GM23248 (cell line): Measurements from ENCODE around the gene CD74.

Source experiments
- EZH2 ChIP-seq: fragments of 200-600 bp; sonication (generic); IDR thresholded peaks from 2 replicates; pipeline ENCODE4 v1.6.1; 2018; ENCODE audit warnings: antibody characterized with exemption, mild to moderate bottlenecking; ENCODE audit not compliant: insufficient read depth, poor library complexity, severe bottlenecking
- EZH2phosphoT487 ChIP-seq: fragments of 200-600 bp; sonication (generic); IDR thresholded peaks from 2 replicates; pipeline ENCODE4 v1.6.1; 2018; ENCODE audit warnings: antibody characterized with exemption, moderate library complexity, mild to moderate bottlenecking, low read depth; ENCODE audit not compliant: insufficient read depth

- no peak for TF ChIP-seq EZH2phosphoT487
- no peak for TF ChIP-seq EZH2
Measured at GRCh38 chr5:150399524-150400211, 13.0 kb downstream of the CD74 start.
